GM13976 (cell line): ENCODE measurements around the gene FAM210B.
A peak's percentile ranks its signal among the peaks of the same experiment; 100 is the strongest.

Source experiments
- DNase-seq: peaks from one replicate; pipeline ENCODE4 v3.0.0; 2012; ENCODE audit warnings: low spot score
- in situ Hi-C: fragments of 300-500 bp; cut with MboI; formaldehyde crosslinking; loops from one replicate; pipeline ENCODE4 v1.12.0; 2022; ENCODE audit warnings: low sequenced_read_pairs, mixed read lengths, inconsistent platforms; ENCODE audit not compliant: unreplicated experiment
- TF ChIP-seq, protein P1 (sequence below): IDR thresholded peaks from 2 replicates; pipeline ENCODE4 v1.5.1; 2012; ENCODE audit warnings: borderline replicate concordance, mild to moderate bottlenecking; ENCODE audit not compliant: insufficient read depth; ENCODE audit errors: extremely low read depth, missing control alignments, control extremely low read depth

The FAM210B gene

DNA sequence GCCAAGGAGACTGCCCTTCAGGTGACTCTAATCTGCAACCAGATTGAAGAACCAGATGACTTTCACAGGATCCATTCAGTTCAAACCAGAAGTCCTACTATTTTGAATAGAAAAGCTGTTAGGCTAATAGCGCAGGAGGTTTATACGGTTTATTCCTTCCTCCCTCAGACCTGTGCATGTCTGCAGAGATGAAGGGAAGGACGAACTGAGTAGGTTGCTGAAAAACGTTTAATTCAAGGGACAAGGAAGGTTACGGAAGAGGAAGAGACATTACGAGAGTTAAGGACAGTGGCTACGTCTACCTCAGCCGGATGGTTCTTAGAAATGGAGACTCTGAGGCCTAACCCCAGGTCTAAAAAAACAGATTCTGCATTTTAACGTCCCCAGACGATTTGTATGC is 32.3 kb downstream of the FAM210B start:
- in situ Hi-C loops = no loop called here
- TF ChIP-seq, protein P1, sequence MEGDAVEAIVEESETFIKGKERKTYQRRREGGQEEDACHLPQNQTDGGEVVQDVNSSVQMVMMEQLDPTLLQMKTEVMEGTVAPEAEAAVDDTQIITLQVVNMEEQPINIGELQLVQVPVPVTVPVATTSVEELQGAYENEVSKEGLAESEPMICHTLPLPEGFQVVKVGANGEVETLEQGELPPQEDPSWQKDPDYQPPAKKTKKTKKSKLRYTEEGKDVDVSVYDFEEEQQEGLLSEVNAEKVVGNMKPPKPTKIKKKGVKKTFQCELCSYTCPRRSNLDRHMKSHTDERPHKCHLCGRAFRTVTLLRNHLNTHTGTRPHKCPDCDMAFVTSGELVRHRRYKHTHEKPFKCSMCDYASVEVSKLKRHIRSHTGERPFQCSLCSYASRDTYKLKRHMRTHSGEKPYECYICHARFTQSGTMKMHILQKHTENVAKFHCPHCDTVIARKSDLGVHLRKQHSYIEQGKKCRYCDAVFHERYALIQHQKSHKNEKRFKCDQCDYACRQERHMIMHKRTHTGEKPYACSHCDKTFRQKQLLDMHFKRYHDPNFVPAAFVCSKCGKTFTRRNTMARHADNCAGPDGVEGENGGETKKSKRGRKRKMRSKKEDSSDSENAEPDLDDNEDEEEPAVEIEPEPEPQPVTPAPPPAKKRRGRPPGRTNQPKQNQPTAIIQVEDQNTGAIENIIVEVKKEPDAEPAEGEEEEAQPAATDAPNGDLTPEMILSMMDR = no peak
- no peak for DNase-seq

- in situ Hi-C loops = no loop called here
- TF ChIP-seq, protein P1 = no peak
- DNase-seq = no peak
Observed at GRCh38 chr20:56391596-56392131, 32.9 kb downstream of the FAM210B start.

GRCh38 chr20:56392132-56392880 is 33.5 kb downstream of the FAM210B start, which contains the start of the genes AURKA and CSTF1:
Gene AURKA (minus strand): TSS chr20:56392215. CDS start chr20:56388197, 4,018 bp downstream.
Gene CSTF1 (plus strand): TSS chr20:56392645. CDS start chr20:56395553, 2,908 bp downstream.
- TF ChIP-seq, protein P1 = no peak
- in situ Hi-C loops = no loop called here
- peak; percentile 100 for DNase-seq

GRCh38 chr20:56392881-56393482 is 34.2 kb downstream of the FAM210B start:
- peak; percentile 48 for DNase-seq
- in situ Hi-C loops = no loop called here
- TF ChIP-seq, protein P1 = no peak

- TF ChIP-seq, protein P1 = no peak
- no peak for DNase-seq
- in situ Hi-C loops = no loop called here
Observed at GRCh38 chr20:56393653-56394052, 34.9 kb downstream of the FAM210B start.

- TF ChIP-seq, protein P1 = no peak
- in situ Hi-C loops = no loop called here
Observed at GRCh38 chr20:56395166-56395565, 36.4 kb downstream of the FAM210B start.

More at GRCh38 chr20:56395166-56395565, 36.4 kb downstream of the FAM210B start:
- DNase-seq = no peak
